Subcutaneous adipose tissue (tissue), 4 donors: ENCODE results near the gene PCSK5. TPM values are rescaled to one million over a fixed set of nuclear protein-coding genes. Genes with fewer than 3 reads are reported as not detected.

Experiments used
- total RNA-seq, 4 donors: library from RNA; depleted of rRNA; stranded (reverse); fragments of >200 nt; gene quantifications; one replicate each; pipeline ENCODE4 v1.1.0, GENCODE V29; 2016
- TF ChIP-seq, protein P1 (sequence below): fragments of 450-650 bp; IDR thresholded peaks from one replicate; pipeline ENCODE4 v1.5.1; 2016; ENCODE audit warnings: low read depth, mild to moderate bottlenecking, control low read depth, antibody characterized with exemption, moderate library complexity

The PCSK5 gene
- total RNA-seq, 4 donors from 2014 or later: 18.4 to 36.4 (median 20.1) TPM

DNA sequence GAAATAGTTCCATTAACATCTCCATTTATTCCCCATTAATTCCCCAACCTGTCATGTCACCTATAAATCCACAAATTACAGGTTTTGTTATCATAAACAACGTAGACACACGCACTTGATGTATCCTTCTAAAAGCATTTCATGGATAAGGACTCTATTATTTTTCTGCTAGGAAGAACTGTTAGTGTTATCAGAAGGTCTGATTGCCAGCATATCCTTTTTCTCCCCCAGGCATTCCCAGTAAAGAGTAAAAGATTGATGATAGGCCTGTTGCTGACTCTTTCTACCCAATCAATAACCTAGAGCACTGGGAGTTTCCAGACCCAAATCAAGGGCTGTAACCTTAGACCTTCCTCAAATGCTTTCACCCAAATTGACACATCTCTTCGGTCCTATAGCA is 442.9 kb downstream of the PCSK5 start:
- TF ChIP-seq, protein P1, sequence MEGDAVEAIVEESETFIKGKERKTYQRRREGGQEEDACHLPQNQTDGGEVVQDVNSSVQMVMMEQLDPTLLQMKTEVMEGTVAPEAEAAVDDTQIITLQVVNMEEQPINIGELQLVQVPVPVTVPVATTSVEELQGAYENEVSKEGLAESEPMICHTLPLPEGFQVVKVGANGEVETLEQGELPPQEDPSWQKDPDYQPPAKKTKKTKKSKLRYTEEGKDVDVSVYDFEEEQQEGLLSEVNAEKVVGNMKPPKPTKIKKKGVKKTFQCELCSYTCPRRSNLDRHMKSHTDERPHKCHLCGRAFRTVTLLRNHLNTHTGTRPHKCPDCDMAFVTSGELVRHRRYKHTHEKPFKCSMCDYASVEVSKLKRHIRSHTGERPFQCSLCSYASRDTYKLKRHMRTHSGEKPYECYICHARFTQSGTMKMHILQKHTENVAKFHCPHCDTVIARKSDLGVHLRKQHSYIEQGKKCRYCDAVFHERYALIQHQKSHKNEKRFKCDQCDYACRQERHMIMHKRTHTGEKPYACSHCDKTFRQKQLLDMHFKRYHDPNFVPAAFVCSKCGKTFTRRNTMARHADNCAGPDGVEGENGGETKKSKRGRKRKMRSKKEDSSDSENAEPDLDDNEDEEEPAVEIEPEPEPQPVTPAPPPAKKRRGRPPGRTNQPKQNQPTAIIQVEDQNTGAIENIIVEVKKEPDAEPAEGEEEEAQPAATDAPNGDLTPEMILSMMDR: no peak

DNA sequence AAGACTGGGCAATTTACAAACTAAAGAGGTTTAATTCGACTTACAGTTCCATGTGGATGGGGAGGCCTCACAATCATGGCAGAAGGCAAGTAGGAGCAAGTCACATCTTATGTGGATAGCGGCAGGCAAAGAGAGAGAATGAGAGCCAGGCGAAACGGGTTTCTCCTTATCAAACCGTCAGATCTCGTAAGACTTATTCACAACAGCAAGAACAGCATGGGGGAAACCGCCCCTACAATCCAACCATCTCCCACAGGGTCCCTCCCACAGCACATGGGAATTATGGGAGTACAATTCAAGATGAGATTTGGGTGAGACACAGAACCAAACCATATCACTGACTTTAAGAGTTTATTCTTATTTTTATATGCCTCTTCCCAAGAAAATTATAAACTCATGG is 443.5 kb downstream of the PCSK5 start:
- TF ChIP-seq, protein P1: no peak

DNA sequence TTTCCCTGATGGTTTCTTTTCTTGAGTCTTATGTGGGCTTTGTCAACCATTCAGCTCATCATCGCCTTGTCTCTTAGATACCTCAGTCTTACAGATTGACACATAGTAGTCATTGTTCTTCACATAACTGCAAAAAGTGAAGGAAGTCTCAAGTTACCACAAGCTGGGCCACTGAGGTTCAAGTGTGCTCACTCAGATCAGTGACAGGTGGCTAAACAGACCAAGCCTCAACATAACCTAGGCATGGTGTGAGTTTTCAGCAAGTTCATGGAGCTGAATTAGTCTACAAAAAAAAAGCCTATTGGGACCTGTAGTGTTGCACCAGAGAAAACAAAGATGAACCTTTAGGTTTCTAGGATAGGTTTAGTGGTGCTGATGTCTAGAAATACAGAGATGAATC is 445.6 kb downstream of the PCSK5 start:
- TF ChIP-seq, protein P1: no peak

DNA sequence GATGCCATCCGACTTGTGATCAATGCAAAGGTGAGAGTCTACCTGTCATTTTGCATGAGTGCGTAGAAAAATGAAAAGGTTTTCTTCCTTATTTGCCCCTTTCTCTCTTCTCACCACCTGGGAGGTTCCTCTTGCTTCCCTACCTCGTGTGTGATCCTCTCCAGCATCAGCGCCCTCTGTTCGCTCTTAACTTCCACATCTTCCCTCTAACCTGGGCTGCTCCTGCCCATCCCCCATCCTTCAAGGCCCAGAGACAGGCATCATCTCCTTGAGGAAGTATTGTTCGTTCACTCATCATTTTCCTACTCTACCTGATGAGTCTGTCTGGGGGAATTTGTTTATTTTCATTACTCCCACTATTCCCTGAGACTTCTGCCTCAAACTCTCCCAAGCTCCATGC is 447.9 kb downstream of the PCSK5 start:
- TF ChIP-seq, protein P1: no peak

DNA sequence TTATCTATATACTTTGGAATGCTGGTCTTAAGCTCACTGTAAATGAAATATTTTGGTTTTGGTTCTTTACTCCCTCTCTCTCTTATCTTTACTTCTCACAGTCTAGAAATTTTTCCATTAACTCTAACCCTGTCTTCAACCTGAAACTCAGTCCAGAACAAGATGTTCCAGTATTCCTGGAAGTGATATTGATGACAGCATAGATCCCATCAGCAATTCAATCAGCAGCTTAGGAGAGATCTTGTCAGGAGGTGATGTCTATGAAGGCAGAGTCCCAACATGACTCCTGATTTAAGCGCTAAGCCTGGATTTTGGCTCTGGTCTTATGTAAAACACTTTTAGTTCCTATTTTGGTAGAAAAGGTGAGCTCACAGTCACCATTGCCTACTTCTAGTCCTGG is 451.1 kb downstream of the PCSK5 start:
- TF ChIP-seq, protein P1: no peak

DNA sequence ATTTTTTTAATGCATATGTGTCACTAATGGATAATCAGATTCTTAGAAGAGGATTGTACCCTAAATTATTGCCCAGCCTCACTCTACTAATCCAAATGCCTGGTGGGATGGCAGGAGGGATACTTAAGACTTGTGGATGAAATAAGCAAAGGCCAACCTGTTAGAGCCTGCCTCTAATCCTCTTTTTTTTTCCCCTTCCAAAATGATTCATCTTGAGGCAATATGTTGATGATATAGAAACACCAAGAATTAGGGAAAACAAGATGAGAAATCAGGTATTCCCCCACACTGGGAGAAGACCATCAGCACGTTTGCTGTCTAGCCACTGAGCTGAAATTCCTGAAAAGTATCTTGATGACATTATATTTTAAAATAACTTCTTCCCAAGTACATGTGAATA is 451.7 kb downstream of the PCSK5 start:
- TF ChIP-seq, protein P1: no peak

DNA sequence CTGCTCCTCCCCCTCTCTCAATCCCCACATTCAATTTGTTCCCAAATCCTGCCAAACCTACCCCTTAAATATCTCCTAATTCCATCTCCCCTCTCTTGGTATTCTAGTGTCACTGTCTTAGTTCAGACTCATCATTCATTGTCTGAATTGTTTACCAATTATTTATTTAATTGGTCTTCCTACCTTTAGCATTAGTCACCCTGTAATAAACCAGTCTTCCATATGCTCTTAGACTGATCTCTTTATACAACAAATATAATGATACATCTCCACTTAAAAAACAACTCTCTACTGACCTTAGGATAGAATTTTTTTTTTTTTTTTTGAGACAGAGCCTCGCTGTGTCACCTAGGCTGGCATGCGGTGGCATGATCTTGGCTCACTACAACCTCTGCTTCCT is 452.4 kb downstream of the PCSK5 start:
- TF ChIP-seq, protein P1: no peak
